ENCODE data around the gene SDC4. TPM values are rescaled to one million over a fixed set of nuclear protein-coding genes. Genes with fewer than 3 reads are reported as not detected.

Gene SDC4
- total and polyA plus RNA-seq, 10 of the 15 experiments (the other 5 are each of a cell fraction or from before 2014, with no cell fraction given) = 0.52 to 11.3 (median 1.4) TPM

GRCh38 chr20:45363611-45364492, 15.6 kb upstream of the SDC4 start (continued):
- TF ChIP-seq, protein P1, sequence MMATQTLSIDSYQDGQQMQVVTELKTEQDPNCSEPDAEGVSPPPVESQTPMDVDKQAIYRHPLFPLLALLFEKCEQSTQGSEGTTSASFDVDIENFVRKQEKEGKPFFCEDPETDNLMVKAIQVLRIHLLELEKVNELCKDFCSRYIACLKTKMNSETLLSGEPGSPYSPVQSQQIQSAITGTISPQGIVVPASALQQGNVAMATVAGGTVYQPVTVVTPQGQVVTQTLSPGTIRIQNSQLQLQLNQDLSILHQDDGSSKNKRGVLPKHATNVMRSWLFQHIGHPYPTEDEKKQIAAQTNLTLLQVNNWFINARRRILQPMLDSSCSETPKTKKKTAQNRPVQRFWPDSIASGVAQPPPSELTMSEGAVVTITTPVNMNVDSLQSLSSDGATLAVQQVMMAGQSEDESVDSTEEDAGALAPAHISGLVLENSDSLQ (IDR thresholded peaks at IDR 0.05) = no peak
- TF ChIP-seq CBX5 (IDR thresholded peaks at IDR 0.05; ENCODE audit: low read depth) = no peak
- TF ChIP-seq, protein P2, sequence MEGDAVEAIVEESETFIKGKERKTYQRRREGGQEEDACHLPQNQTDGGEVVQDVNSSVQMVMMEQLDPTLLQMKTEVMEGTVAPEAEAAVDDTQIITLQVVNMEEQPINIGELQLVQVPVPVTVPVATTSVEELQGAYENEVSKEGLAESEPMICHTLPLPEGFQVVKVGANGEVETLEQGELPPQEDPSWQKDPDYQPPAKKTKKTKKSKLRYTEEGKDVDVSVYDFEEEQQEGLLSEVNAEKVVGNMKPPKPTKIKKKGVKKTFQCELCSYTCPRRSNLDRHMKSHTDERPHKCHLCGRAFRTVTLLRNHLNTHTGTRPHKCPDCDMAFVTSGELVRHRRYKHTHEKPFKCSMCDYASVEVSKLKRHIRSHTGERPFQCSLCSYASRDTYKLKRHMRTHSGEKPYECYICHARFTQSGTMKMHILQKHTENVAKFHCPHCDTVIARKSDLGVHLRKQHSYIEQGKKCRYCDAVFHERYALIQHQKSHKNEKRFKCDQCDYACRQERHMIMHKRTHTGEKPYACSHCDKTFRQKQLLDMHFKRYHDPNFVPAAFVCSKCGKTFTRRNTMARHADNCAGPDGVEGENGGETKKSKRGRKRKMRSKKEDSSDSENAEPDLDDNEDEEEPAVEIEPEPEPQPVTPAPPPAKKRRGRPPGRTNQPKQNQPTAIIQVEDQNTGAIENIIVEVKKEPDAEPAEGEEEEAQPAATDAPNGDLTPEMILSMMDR (IDR thresholded peaks at IDR 0.05 in 2 of 3, conservative IDR thresholded peaks at IDR 0.05 in 1 of 3; ENCODE audit: control insufficient read depth in 2 of 3, extremely low read depth in 1 of 3, insufficient read depth in 1 of 3, low read depth in 3 of 3, low read length in 3 of 3) = no peak
- no peak for TF ChIP-seq EP300 (IDR thresholded peaks at IDR 0.05; ENCODE audit: borderline replicate concordance in 1 of 2, control insufficient read depth in 1 of 2, low read depth in 2 of 2, low read length in 2 of 2)
- no peak for TF ChIP-seq CEBPB (IDR thresholded peaks at IDR 0.05; ENCODE audit: borderline replicate concordance in 1 of 2, low read depth in 2 of 2, low read length in 2 of 2)

Data from GM12878 (cell line).